WTC11 (cell line): ENCODE results near the gene TGIF1. TPM values are rescaled to one million over a fixed set of nuclear protein-coding genes. Genes with fewer than 3 reads are reported as not detected.

Experiments
- ATAC-seq: fragments of 200-7000 bp; cut with Tn5 transposase; 2 replicates; pipeline ENCODE4 v1.10.0; 2021; ENCODE audit warnings: mild to moderate bottlenecking, moderate library complexity
- CTCF ChIA-PET: fragments of 300-600 bp; sonication (Branson Sonifier 250); formaldehyde crosslinking; loops from one replicate; lab custom pipeline; 2021; ENCODE audit warnings: antibody characterized with exemption; lab: Charles Lee
- POLR2A ChIA-PET: fragments of 350-600 bp; sonication (Branson Sonifier 250); formaldehyde crosslinking; loops from one replicate; lab custom pipeline; 2021; ENCODE audit warnings: antibody characterized with exemption; lab: Charles Lee
- DNase-seq: peaks from one replicate; pipeline ENCODE4 v3.0.0; 2021; ENCODE audit warnings: low spot score
- H3K27ac Mint-ChIP-seq: 2 replicates; pipeline ENCODE4 v1.8.0; 2021; ENCODE audit warnings: mixed read lengths
- H3K27me3 Mint-ChIP-seq: 2 replicates; pipeline ENCODE4 v1.8.0; 2021; ENCODE audit warnings: low read depth, mild to moderate bottlenecking, moderate library complexity, mixed read lengths
- H3K36me3 Mint-ChIP-seq: 2 replicates; pipeline ENCODE4 v1.8.0; 2021; ENCODE audit warnings: mixed read lengths
- H3K4me1 Mint-ChIP-seq: 2 replicates; pipeline ENCODE4 v1.8.0; 2022; ENCODE audit warnings: mixed read lengths
- H3K4me3 Mint-ChIP-seq: 2 replicates; pipeline ENCODE4 v1.8.0; 2021; ENCODE audit warnings: mild to moderate bottlenecking, moderate library complexity, mixed read lengths
- H3K9me3 Mint-ChIP-seq: 2 replicates; pipeline ENCODE4 v1.8.0; 2021; ENCODE audit warnings: mixed read lengths
- ATF1 ChIP-seq: sonication (generic); formaldehyde crosslinking; IDR thresholded peaks from 2 replicates; pipeline ENCODE4 v1.8.1; 2023; ENCODE audit warnings: mild to moderate bottlenecking, moderate library complexity, missing genetic modification reagents
- ESRRA ChIP-seq: sonication (generic); formaldehyde crosslinking; IDR thresholded peaks from 2 replicates; pipeline ENCODE4 v1.8.1; 2022; ENCODE audit warnings: mild to moderate bottlenecking, missing genetic modification reagents, borderline replicate concordance
- FOXK1 ChIP-seq: sonication (generic); formaldehyde crosslinking; IDR thresholded peaks from 2 replicates; pipeline ENCODE4 v1.8.0; 2022; ENCODE audit warnings: mild to moderate bottlenecking, moderate library complexity, missing genetic modification reagents
- FOXP1 ChIP-seq: sonication (generic); formaldehyde crosslinking; IDR thresholded peaks from 2 replicates; pipeline ENCODE4 v1.8.0; 2022; ENCODE audit warnings: missing genetic modification reagents, mild to moderate bottlenecking, moderate library complexity, borderline replicate concordance
- GABPB1 ChIP-seq: sonication (generic); formaldehyde crosslinking; IDR thresholded peaks from 2 replicates; pipeline ENCODE4 v1.8.1; 2023; ENCODE audit warnings: mild to moderate bottlenecking, missing genetic modification reagents
- IRF2 ChIP-seq: sonication (generic); formaldehyde crosslinking; IDR thresholded peaks from 2 replicates; pipeline ENCODE4 v1.8.0; 2022; ENCODE audit warnings: low read depth, missing genetic modification reagents, borderline replicate concordance
- MYBL2 ChIP-seq: sonication (generic); formaldehyde crosslinking; IDR thresholded peaks from 2 replicates; pipeline ENCODE4 v1.8.1; 2023; ENCODE audit warnings: mild to moderate bottlenecking, moderate library complexity, missing genetic modification reagents
- NFYB ChIP-seq: sonication (generic); formaldehyde crosslinking; conservative IDR thresholded peaks from 2 replicates; pipeline ENCODE4 v1.8.0; 2022; ENCODE audit warnings: low read depth, missing genetic modification reagents
- NR1H2 ChIP-seq: sonication (generic); formaldehyde crosslinking; IDR thresholded peaks from 2 replicates; pipeline ENCODE4 v1.9.0; 2021; ENCODE audit warnings: mild to moderate bottlenecking, moderate library complexity, missing genetic modification reagents
- NR2C2 ChIP-seq: sonication (generic); formaldehyde crosslinking; IDR thresholded peaks from 2 replicates; pipeline ENCODE4 v1.8.0; 2022; ENCODE audit warnings: mild to moderate bottlenecking, missing genetic modification reagents
- SMAD3 ChIP-seq: sonication (generic); formaldehyde crosslinking; IDR thresholded peaks from 2 replicates; pipeline ENCODE4 v1.8.0; 2022; ENCODE audit warnings: missing genetic modification reagents, mild to moderate bottlenecking, borderline replicate concordance
- TEAD4 ChIP-seq: sonication (generic); formaldehyde crosslinking; IDR thresholded peaks from 2 replicates; pipeline ENCODE4 v1.8.0; 2022; ENCODE audit warnings: mild to moderate bottlenecking, missing genetic modification reagents
- total RNA-seq: library from RNA; stranded (reverse); gene quantifications from 3 replicates; pipeline ENCODE4 v1.2.3, GENCODE V29; 2021
- TF ChIP-seq, protein P1 (sequence below): fragments of 200-600 bp; IDR thresholded peaks from 2 replicates; pipeline ENCODE4 v1.8.0; 2022; ENCODE audit warnings: antibody characterized with exemption
- TF ChIP-seq, protein P2 (sequence below): sonication (generic); formaldehyde crosslinking; IDR thresholded peaks from 2 replicates; pipeline ENCODE4 v1.8.0; 2022; ENCODE audit warnings: mild to moderate bottlenecking, missing genetic modification reagents
- TF ChIP-seq, protein P3 (sequence below): sonication (generic); formaldehyde crosslinking; IDR thresholded peaks from 2 replicates; pipeline ENCODE4 v1.8.0; 2023; ENCODE audit warnings: missing genetic modification reagents, mild to moderate bottlenecking, borderline replicate concordance
- TF ChIP-seq, protein P4 (sequence below): sonication (generic); formaldehyde crosslinking; IDR thresholded peaks from 2 replicates; pipeline ENCODE4 v1.8.1; 2023; ENCODE audit warnings: mild to moderate bottlenecking, missing genetic modification reagents

Gene TGIF1
- total RNA-seq, 1 experiment from 2014 or later = 206 TPM

DNA sequence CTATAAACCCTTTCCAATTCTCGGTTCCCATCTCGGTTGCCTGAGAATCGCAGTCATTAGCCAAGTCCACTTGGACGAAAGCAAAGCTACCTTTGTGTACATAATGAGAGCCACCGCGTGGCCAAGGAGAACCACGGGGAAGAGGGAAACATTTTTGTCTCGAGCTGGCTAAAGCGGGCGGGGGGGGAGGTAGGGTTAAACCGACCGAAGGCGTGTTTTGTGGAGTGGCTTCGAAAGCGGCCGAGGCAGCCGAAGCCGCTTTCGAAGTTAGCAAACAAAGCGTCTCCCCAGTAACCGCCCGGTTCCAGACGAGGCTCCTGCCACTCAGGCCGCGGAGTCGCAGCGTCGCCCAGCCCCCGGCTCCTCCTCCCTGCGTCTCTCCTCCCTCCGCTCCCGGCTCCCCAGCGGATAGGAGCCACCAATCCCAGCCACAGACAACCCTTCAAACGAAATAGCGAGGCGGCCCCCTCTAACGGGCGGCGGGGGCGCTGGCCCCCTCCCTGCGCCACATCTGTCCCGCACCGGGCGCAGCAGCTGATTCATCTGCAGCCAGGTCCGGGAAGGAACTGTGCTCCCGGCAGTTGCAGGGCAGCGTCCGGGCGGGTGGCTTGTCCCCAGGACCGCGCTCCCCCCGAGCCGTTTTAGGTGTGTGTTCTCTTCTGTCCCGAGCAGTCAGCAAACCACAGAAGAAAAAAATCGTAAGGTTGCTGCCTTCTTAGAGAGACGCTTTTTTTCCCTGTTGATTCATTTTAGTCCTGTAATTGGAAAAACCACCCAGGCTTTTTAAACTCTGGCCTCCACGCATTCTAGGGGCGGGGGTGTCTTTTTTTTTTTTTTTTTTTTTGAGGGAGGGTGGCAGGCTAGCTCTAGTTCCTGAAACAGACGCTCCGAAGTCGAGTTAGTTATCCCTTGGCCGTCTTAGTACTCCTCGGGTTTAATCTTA lies 1.8 kb upstream of the TGIF1 start (continued):
- TF ChIP-seq, protein P1, sequence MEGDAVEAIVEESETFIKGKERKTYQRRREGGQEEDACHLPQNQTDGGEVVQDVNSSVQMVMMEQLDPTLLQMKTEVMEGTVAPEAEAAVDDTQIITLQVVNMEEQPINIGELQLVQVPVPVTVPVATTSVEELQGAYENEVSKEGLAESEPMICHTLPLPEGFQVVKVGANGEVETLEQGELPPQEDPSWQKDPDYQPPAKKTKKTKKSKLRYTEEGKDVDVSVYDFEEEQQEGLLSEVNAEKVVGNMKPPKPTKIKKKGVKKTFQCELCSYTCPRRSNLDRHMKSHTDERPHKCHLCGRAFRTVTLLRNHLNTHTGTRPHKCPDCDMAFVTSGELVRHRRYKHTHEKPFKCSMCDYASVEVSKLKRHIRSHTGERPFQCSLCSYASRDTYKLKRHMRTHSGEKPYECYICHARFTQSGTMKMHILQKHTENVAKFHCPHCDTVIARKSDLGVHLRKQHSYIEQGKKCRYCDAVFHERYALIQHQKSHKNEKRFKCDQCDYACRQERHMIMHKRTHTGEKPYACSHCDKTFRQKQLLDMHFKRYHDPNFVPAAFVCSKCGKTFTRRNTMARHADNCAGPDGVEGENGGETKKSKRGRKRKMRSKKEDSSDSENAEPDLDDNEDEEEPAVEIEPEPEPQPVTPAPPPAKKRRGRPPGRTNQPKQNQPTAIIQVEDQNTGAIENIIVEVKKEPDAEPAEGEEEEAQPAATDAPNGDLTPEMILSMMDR = no peak
- TF ChIP-seq, protein P2, sequence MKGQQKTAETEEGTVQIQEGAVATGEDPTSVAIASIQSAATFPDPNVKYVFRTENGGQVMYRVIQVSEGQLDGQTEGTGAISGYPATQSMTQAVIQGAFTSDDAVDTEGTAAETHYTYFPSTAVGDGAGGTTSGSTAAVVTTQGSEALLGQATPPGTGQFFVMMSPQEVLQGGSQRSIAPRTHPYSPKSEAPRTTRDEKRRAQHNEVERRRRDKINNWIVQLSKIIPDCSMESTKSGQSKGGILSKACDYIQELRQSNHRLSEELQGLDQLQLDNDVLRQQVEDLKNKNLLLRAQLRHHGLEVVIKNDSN (CRISPR knock-in tag) = no peak
- no peak for TF ChIP-seq IRF2 (CRISPR knock-in tag)

DNA sequence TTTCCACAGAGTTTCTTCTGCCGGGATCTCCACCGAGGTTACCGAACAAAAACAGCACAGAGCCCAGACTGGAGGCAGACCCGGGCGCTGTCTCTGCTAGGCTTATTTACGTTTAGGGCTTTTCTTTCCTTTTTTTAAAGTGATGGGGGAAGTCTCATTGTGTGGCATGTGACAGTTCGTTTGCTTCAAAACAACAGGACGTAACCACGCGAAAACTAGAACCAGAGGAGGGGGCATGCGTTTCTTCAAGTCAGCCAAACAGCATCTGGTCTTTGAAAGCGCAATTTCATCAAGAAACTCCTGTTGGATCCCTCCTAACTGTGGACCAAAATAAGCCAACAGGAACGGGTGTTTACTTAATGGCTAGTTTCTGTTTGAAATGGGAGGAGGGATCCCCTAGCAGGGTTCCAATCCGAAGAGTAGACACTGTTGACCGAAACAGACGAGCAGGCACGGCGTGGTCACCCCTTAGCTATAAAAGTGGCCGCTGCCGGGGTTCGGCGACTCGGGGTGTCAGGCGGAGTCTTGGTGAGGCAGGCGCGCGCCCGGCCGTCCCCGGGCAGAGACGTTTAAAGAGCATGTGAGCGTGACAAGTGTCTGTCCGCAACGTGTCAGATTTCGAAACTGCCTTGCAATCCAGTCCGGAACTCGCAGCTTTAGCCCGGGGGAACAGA lies 997 bp upstream of the TGIF1 start:
- Mint-ChIP-seq H3K36me3 (peaks cover 28% of the 10 kb centered on the region), H3K27me3 (no peaks in the 10 kb centered on the region), H3K4me3 (peak overlapping the region; percentile 83), H3K4me1 (peaks cover 41% of the 10 kb centered on the region), H3K9me3 (no peaks in the 10 kb centered on the region), H3K27ac (peak overlapping the region; percentile 81)
- ChIA-PET POLR2A (interaction anchor here (0.7 to 2.6 kb wide), 8 partner anchors 33 to 217 kb away, joined by 3 to 25 read pairs (median 5); no protein-coding TSS in a partner anchor), CTCF (interaction anchor here (1.3 to 2.1 kb wide), 4 partner anchors 146 to 217 kb away, joined by 3 to 11 read pairs (median 5); no protein-coding TSS in a partner anchor)
- TF ChIP-seq GABPB1 (peak; percentile 55; the same call in 1 of the 2 replicates), NR1H2 (CRISPR knock-in tag) (no peak)
- TF ChIP-seq, protein P3, sequence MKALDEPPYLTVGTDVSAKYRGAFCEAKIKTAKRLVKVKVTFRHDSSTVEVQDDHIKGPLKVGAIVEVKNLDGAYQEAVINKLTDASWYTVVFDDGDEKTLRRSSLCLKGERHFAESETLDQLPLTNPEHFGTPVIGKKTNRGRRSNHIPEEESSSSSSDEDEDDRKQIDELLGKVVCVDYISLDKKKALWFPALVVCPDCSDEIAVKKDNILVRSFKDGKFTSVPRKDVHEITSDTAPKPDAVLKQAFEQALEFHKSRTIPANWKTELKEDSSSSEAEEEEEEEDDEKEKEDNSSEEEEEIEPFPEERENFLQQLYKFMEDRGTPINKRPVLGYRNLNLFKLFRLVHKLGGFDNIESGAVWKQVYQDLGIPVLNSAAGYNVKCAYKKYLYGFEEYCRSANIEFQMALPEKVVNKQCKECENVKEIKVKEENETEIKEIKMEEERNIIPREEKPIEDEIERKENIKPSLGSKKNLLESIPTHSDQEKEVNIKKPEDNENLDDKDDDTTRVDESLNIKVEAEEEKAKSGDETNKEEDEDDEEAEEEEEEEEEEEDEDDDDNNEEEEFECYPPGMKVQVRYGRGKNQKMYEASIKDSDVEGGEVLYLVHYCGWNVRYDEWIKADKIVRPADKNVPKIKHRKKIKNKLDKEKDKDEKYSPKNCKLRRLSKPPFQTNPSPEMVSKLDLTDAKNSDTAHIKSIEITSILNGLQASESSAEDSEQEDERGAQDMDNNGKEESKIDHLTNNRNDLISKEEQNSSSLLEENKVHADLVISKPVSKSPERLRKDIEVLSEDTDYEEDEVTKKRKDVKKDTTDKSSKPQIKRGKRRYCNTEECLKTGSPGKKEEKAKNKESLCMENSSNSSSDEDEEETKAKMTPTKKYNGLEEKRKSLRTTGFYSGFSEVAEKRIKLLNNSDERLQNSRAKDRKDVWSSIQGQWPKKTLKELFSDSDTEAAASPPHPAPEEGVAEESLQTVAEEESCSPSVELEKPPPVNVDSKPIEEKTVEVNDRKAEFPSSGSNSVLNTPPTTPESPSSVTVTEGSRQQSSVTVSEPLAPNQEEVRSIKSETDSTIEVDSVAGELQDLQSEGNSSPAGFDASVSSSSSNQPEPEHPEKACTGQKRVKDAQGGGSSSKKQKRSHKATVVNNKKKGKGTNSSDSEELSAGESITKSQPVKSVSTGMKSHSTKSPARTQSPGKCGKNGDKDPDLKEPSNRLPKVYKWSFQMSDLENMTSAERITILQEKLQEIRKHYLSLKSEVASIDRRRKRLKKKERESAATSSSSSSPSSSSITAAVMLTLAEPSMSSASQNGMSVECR (CRISPR knock-in tag) = 0 out of 2 replicates have a peak, but pooled peaks have one; percentile 26
- ATAC-seq = no peak
- peak; percentile 59 for DNase-seq

DNA sequence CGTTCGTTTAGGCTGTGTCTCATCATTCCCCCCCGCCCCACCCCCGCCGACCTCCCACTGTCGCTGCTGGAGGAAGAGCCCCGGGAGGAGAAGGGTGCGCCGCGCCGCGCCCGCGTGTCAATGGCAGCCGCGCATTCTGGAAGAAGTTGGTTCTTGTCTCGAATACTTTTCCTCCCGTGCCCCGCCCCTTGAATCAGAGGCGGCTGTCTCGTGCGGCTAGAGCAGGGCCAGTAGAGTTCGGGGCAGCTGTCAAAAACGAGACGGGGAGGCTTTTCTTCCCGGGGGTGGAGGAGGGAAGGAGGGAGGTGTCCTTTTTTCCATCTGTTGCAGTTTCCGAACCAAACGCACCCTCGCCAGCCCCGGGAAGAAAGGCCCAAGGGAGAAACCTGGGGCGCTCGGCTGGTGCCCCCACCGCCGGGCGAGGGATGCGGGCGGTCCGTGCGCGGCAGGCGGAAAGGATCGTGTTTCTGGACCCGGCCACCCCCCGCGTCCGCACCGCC lies 410 bp upstream of the TGIF1 start:
- H3K4me1 Mint-ChIP-seq = peaks cover 41% of the 10 kb centered on the region
- H3K4me3 Mint-ChIP-seq = peak overlapping the region; percentile 83
- peaks cover 29% of the 10 kb centered on the region for H3K36me3 Mint-ChIP-seq
- H3K27me3 Mint-ChIP-seq = no peaks in the 10 kb centered on the region
- peak overlapping the region; percentile 70; the same call in 1 of the 2 replicates for H3K27ac Mint-ChIP-seq
- peak; percentile 80 for DNase-seq
- no peaks in the 10 kb centered on the region for H3K9me3 Mint-ChIP-seq
- POLR2A ChIA-PET = interaction anchor here (1.0 to 1.6 kb wide), 3 partner anchors 152 to 156 kb away, joined by 3 to 6 read pairs (median 5); no protein-coding TSS in a partner anchor
- peak; percentile 4 for ATAC-seq
- CTCF ChIA-PET = interaction anchor here (1.3 to 2.1 kb wide), 2 partner anchors 145 to 174 kb away, joined by 3 to 11 read pairs; no protein-coding TSS in a partner anchor
- TF ChIP-seq ATF1 (no peak), MYBL2 (CRISPR knock-in tag) (peak; percentile 7; the same call in 1 of the 2 replicates), SMAD3 (no peak), NR2C2 (CRISPR knock-in tag) (no peak), FOXP1 (peak; percentile 77; the same call in 1 of the 2 replicates), NFYB (no peak), TEAD4 (CRISPR knock-in tag) (no peak), IRF2 (CRISPR knock-in tag) (no peak), FOXK1 (CRISPR knock-in tag) (0 out of 2 replicates have a peak, but pooled peaks have one; percentile 29), GABPB1 (no peak), ESRRA (CRISPR knock-in tag) (no peak)
- TF ChIP-seq, protein P4, sequence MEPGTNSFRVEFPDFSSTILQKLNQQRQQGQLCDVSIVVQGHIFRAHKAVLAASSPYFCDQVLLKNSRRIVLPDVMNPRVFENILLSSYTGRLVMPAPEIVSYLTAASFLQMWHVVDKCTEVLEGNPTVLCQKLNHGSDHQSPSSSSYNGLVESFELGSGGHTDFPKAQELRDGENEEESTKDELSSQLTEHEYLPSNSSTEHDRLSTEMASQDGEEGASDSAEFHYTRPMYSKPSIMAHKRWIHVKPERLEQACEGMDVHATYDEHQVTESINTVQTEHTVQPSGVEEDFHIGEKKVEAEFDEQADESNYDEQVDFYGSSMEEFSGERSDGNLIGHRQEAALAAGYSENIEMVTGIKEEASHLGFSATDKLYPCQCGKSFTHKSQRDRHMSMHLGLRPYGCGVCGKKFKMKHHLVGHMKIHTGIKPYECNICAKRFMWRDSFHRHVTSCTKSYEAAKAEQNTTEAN = 0 out of 2 replicates have a peak, but pooled peaks have one; percentile 57
